ENCODE measurements around the gene YTHDF1.

DNA sequence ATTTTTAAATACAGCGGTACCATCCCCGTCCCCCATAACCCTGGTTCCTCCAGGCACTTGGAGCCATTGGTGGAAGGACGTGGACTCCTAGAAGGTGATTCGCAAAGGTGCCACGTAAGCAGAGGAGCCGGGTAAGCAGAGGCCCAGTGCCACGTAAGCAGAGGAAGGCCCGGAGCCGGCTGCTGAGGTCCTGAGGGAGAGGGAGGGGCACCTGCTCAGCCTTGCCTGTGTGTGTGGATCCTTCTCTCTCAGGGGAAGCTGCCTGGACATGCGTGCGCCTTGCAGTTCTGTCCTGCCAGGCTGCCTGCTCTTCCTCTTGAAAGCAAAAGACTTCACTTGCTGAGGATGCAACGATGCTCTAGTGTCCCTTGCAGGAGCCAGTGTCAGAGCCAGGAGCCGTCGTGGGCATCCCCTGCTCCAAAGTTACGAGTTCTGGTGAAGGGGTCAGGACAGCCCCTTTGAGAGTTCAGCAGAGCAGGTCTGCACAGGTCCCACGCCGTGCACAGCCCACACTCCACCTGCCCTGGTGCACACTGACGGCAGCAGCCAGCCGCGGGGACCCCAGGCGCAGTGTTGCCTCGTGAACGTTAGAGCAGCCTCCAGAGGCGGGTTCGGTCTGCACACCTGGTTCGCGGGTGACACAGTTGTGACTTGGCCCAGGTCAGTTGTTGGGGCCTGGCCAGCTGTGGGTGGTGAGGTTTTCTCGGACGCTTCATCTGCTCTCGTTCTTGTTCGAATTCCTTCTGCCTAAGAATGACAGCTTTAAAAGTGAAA, 40.2 kb upstream of the YTHDF1 start:
- TF ChIP-seq, protein P1, sequence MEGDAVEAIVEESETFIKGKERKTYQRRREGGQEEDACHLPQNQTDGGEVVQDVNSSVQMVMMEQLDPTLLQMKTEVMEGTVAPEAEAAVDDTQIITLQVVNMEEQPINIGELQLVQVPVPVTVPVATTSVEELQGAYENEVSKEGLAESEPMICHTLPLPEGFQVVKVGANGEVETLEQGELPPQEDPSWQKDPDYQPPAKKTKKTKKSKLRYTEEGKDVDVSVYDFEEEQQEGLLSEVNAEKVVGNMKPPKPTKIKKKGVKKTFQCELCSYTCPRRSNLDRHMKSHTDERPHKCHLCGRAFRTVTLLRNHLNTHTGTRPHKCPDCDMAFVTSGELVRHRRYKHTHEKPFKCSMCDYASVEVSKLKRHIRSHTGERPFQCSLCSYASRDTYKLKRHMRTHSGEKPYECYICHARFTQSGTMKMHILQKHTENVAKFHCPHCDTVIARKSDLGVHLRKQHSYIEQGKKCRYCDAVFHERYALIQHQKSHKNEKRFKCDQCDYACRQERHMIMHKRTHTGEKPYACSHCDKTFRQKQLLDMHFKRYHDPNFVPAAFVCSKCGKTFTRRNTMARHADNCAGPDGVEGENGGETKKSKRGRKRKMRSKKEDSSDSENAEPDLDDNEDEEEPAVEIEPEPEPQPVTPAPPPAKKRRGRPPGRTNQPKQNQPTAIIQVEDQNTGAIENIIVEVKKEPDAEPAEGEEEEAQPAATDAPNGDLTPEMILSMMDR (conservative IDR thresholded peaks at IDR 0.05), result no peak
- TF ChIP-seq ZFX (IDR thresholded peaks at IDR 0.05), result no peak
